HepG2 (cell line): Measurements from ENCODE around the gene PARN. TPM values are rescaled to one million over a fixed set of nuclear protein-coding genes. Genes with fewer than 3 reads are reported as not detected.
A peak's percentile ranks its signal among the peaks of the same experiment; 100 is the strongest.

ENCODE experiments used
- ASH2L ChIP-seq: fragments of 300-600, 200-600 bp; sonication (generic); IDR thresholded peaks from 2 replicates; pipeline ENCODE4 v1.7.0; 2017; ENCODE audit warnings: low read depth, mild to moderate bottlenecking, moderate library complexity, mixed read lengths, low read length; ENCODE audit not compliant: insufficient read length
- FOXK1 ChIP-seq: sonication (generic); formaldehyde crosslinking; IDR thresholded peaks from 2 replicates; pipeline ENCODE4 v1.4.0; 2020; ENCODE audit warnings: low read depth, missing genetic modification reagents, borderline replicate concordance
- GATAD2A ChIP-seq: IDR thresholded peaks from 2 replicates; pipeline ENCODE4 v1.6.1; 2016
- HNF4A ChIP-seq: sonication (generic); formaldehyde crosslinking; IDR thresholded peaks from 2 replicates; pipeline ENCODE4 v1.4.0; 2020; ENCODE audit warnings: missing genetic modification reagents
- IRX3 ChIP-seq: sonication (generic); formaldehyde crosslinking; IDR thresholded peaks from 2 replicates; pipeline ENCODE4 v1.8.1; 2023; ENCODE audit warnings: mild to moderate bottlenecking, low read depth, missing genetic modification reagents, borderline replicate concordance
- KAT8 ChIP-seq: IDR thresholded peaks from 2 replicates; pipeline ENCODE4 v1.6.1; 2016; ENCODE audit warnings: missing genetic modification reagents, missing compliant biosample characterization
- KDM3A ChIP-seq: IDR thresholded peaks from 2 replicates; pipeline ENCODE4 v1.6.1; 2018; ENCODE audit warnings: low read depth, missing compliant biosample characterization
- KDM5A ChIP-seq: fragments of 200-600 bp; sonication (generic); IDR thresholded peaks from 2 replicates; pipeline ENCODE4 v1.7.0; 2018; ENCODE audit warnings: antibody characterized with exemption, mild to moderate bottlenecking, low read length, borderline replicate concordance
- MED8 ChIP-seq: sonication (generic); formaldehyde crosslinking; IDR thresholded peaks from 2 replicates; pipeline ENCODE4 v1.8.1; 2023; ENCODE audit warnings: mild to moderate bottlenecking, missing genetic modification reagents; ENCODE audit not compliant: insufficient replicate concordance
- PRPF4 ChIP-seq: fragments of 200-400 bp; formaldehyde crosslinking; IDR thresholded peaks from 2 replicates; pipeline ENCODE4 v1.6.1; 2016; ENCODE audit warnings: low read length, low read depth; ENCODE audit not compliant: poor library complexity, severe bottlenecking
- RFXANK ChIP-seq: IDR thresholded peaks from 2 replicates; pipeline ENCODE4 v1.6.1; 2016
- SMARCC2 ChIP-seq: fragments of 450-650 bp; IDR thresholded peaks from 2 replicates; pipeline ENCODE4 v1.6.1; 2017; ENCODE audit warnings: antibody characterized with exemption, mild to moderate bottlenecking
- SP1 ChIP-seq, 2 experiments: fragments of 450-650 bp in 1 of 2; sonication (generic) in 1 of 2; formaldehyde crosslinking in 1 of 2; IDR thresholded peaks; 2 replicates each; pipeline versions ENCODE4 v1.4.0 to v1.6.1; 2016 to 2020; ENCODE audit warnings: missing genetic modification reagents in 1 of 2
- U2AF1 ChIP-seq: fragments of 200-400 bp; formaldehyde crosslinking; optimal IDR thresholded peaks from 2 replicates; pipeline ENCODE3; 2017; ENCODE audit warnings: mild to moderate bottlenecking, low read depth, low read length
- ZKSCAN5 ChIP-seq: sonication (generic); formaldehyde crosslinking; IDR thresholded peaks from 2 replicates; pipeline ENCODE4 v1.5.1; 2020; ENCODE audit warnings: mild to moderate bottlenecking, missing genetic modification reagents
- ZNF142 ChIP-seq: sonication (generic); formaldehyde crosslinking; IDR thresholded peaks from 2 replicates; pipeline ENCODE4 v1.4.0; 2020; ENCODE audit warnings: missing genetic modification reagents
- ZNF850 ChIP-seq: sonication (generic); formaldehyde crosslinking; conservative IDR thresholded peaks from 2 replicates; pipeline ENCODE4 v1.9.0; 2021; ENCODE audit warnings: mild to moderate bottlenecking, missing genetic modification reagents
- polyA plus RNA-seq, 8 experiments: library from polyadenylated mRNA; depleted of rRNA in 3 of 8; stranded (reverse) in 7 of 8; unstranded in 1 of 8; fragments of >200 nt; fragmentation: Illumina TruSeq in 4 of 8; extraction: Trizol in 4 of 8; gene quantifications; 2 replicates each; pipeline versions ENCODE4 v1.2.1 to v1.2.3, GENCODE V29; 2011 to 2016; ENCODE audit warnings: low read depth in 4 of 8, missing spikeins in 1 of 8, mixed read lengths in 1 of 8; ENCODE audit not compliant: insufficient read depth in 1 of 8
- total RNA-seq, 5 experiments: library from RNA; depleted of rRNA; stranded (reverse); fragments of >200 nt; fragmentation: Illumina TruSeq; extraction: Trizol; gene quantifications; 2 replicates each; pipeline ENCODE4 v1.2.3, GENCODE V29; 2016; ENCODE audit warnings: low read depth in 1 of 5
- TF ChIP-seq, protein P1 (sequence below): sonication (generic); formaldehyde crosslinking; IDR thresholded peaks from 2 replicates; pipeline ENCODE4 v1.5.1; 2020; ENCODE audit warnings: mild to moderate bottlenecking, missing genetic modification reagents, moderate library complexity

PARN gene
- total and polyA plus RNA-seq, 2 of the 13 experiments (the other 11 are each of a cell fraction or from before 2014, with no cell fraction given) = 13.3 to 47.6 TPM

DNA sequence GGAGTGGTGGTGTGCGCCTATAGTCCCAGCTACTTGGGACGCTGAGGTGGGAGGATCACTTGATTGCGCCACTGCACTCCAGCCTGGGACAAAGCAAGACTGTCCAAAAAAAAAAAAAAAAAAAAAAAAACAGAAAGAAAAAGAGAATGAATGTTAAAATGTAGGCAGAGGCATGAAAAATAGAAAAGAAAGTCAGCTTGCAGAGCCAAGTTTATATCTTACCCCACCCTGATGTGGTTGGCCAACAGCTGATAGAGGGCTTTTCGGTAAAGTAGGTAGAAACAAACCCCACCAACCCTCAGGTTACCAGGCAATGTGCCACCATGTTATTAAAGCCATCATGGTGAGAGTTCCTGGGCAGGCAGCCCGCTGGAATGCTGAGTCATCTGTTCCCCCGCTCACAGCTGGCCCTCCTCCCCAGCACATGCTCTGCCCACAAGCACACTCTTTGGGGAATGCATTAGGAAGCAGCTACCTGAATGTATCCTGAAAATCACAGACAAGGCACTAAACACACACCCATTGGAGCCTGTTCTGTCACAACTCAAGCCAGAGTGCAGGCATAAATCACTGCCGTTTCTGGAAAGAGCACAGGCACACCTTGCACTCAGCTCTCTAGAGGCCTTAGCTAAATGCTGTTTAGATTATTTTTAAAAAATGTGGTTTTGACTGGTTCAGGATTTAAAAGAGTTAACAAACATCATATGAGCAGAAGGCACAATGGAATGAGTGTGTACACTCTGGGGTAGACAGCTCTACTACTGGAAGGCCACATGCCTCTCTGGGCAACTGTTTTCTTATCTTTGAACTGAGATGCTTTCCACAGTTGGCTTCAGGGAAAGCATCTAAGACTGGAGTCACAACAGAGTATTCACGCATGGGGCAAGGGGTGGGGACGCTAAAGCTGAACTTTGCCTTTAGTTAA, 128.5 kb downstream of the PARN start (continued):
- TF ChIP-seq U2AF1 (peak; percentile 91), ASH2L (peak; percentile 60), KAT8 (peak; percentile 67), RFXANK (0 out of 2 replicates have a peak, but pooled peaks have one; percentile 29), IRX3 (no peak), GATAD2A (CRISPR knock-in tag) (peak; percentile 76), KDM3A (CRISPR knock-in tag) (peak; percentile 53; the same call in 1 of the 2 replicates), KDM5A (no peak), HNF4A (CRISPR knock-in tag) (peak; percentile 74; the same call in 1 of the 2 replicates), PRPF4 (no peak), SP1 (IDR thresholded peaks at IDR 0.05) (no peak), SP1 (CRISPR knock-in tag; IDR thresholded peaks at IDR 0.05) (no peak; the same call in 1 of the 2 replicates), FOXK1 (CRISPR knock-in tag) (peak; percentile 41; the same call in 1 of the 2 replicates), SMARCC2 (no peak), ZKSCAN5 (CRISPR knock-in tag) (no peak), ZNF142 (CRISPR knock-in tag) (0 out of 2 replicates have a peak, but pooled peaks have one; percentile 44), MED8 (CRISPR knock-in tag) (no peak), ZNF850 (CRISPR knock-in tag) (no peak)
- TF ChIP-seq, protein P1, sequence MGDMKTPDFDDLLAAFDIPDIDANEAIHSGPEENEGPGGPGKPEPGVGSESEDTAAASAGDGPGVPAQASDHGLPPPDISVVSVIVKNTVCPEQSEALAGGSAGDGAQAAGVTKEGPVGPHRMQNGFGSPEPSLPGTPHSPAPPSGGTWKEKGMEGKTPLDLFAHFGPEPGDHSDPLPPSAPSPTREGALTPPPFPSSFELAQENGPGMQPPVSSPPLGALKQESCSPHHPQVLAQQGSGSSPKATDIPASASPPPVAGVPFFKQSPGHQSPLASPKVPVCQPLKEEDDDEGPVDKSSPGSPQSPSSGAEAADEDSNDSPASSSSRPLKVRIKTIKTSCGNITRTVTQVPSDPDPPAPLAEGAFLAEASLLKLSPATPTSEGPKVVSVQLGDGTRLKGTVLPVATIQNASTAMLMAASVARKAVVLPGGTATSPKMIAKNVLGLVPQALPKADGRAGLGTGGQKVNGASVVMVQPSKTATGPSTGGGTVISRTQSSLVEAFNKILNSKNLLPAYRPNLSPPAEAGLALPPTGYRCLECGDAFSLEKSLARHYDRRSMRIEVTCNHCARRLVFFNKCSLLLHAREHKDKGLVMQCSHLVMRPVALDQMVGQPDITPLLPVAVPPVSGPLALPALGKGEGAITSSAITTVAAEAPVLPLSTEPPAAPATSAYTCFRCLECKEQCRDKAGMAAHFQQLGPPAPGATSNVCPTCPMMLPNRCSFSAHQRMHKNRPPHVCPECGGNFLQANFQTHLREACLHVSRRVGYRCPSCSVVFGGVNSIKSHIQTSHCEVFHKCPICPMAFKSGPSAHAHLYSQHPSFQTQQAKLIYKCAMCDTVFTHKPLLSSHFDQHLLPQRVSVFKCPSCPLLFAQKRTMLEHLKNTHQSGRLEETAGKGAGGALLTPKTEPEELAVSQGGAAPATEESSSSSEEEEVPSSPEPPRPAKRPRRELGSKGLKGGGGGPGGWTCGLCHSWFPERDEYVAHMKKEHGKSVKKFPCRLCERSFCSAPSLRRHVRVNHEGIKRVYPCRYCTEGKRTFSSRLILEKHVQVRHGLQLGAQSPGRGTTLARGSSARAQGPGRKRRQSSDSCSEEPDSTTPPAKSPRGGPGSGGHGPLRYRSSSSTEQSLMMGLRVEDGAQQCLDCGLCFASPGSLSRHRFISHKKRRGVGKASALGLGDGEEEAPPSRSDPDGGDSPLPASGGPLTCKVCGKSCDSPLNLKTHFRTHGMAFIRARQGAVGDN (CRISPR knock-in tag) = peak; percentile 88
